ENCODE measurements around the gene TARS1.
"Not testable (repeated sequence)": the region's sequence is repeated elsewhere in the genome, so short reads cannot be mapped to it uniquely, and the experiment has no call there.

The TARS1 gene

GRCh38 chr5:33423018-33423630, 17.6 kb upstream of the TARS1 start:
- ChIA-PET POLR2A (no interaction called here), CTCF (interaction anchor here (0.8 to 2.8 kb wide), 8 partner anchors 11 to 809 kb away, joined by 3 to 12 read pairs (median 3); partner anchors contain the start of gene TARS1)
- no peak overlapping the region for H3K4me3 ChIP-seq (ENCODE audit: control insufficient read depth in 1 of 7, extremely low read depth in 1 of 7, insufficient read depth in 4 of 7, low read depth in 2 of 7, low read length in 6 of 7)
- 40% methylated on average over 1 of the region's 3 CpGs for WGBS (ENCODE audit: insufficient coverage)
- peaks cover 0 to 6% (median 2%) of the 10 kb centered on the region in 4 experiments for H3K4me1 ChIP-seq (ENCODE audit: control extremely low read depth in 1 of 4, control insufficient read depth in 4 of 4, insufficient read depth in 4 of 4, low read length in 3 of 4)
- no peaks in the 10 kb centered on the region for H3K9me3 ChIP-seq (ENCODE audit: control extremely low read depth in 1 of 5, control insufficient read depth in 4 of 5, insufficient read depth in 2 of 5, low read depth in 1 of 5, low read length in 4 of 5)
- no peak overlapping the region for H3K27ac ChIP-seq (ENCODE audit: insufficient read depth in 1 of 2, low read depth in 1 of 2, low read length in 2 of 2, poor library complexity in 1 of 2, severe bottlenecking in 2 of 2)
- H3K36me3 ChIP-seq (ENCODE audit: control insufficient read depth in 4 of 4, insufficient read depth in 4 of 4, low read length in 3 of 4): no peaks in the 10 kb centered on the region
- no peaks in the 10 kb centered on the region for H3K27me3 ChIP-seq (replicated peaks in 2 of 5; ENCODE audit: control insufficient read depth in 4 of 5, insufficient read depth in 5 of 5, low read length in 4 of 5)
- peak; percentile 46 to 66 (median 59) for DNase-seq

DNA sequence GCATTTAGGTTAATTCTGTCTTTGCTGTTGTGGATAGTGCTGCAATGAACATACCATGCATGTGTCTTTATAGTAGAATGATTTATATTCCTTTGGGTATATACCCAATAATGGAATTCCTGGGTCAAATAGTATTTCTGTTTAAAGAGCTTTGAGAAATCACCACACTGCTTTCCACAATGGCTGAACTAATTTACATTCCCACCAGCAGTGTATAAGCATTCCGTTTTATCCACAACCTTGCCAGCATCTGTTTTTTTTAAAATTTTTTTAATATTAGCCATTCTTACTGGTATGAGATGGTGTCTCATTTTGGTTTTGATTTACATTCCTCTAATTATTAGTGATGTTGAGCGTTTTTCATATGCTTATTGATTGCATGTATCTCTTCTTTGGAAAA, 15.5 kb upstream of the TARS1 start:
- no CpG with 5 or more reads among the region's 2 CpGs for WGBS (ENCODE audit: insufficient coverage)
- CTCF ChIA-PET: interaction anchor here (1.1 kb wide), 1 partner anchor 10 kb away, joined by 3 read pairs; no protein-coding TSS in a partner anchor

GRCh38 chr5:33430983-33431382, 9.8 kb upstream of the TARS1 start:
- H3K4me1 ChIP-seq (ENCODE audit: control extremely low read depth in 1 of 4, control insufficient read depth in 4 of 4, insufficient read depth in 4 of 4, low read length in 3 of 4): peaks cover 0 to 6% (median 2%) of the 10 kb centered on the region in 4 experiments
- H3K27ac ChIP-seq (ENCODE audit: insufficient read depth in 1 of 2, low read depth in 1 of 2, low read length in 2 of 2, poor library complexity in 1 of 2, severe bottlenecking in 2 of 2): no peak overlapping the region
- no peak for DNase-seq
- POLR2A ChIA-PET: no interaction called here
- 89% methylated on average over 1 of the region's 1 CpG for WGBS (ENCODE audit: insufficient coverage)
- H3K27me3 ChIP-seq (replicated peaks in 2 of 5; ENCODE audit: control insufficient read depth in 4 of 5, insufficient read depth in 5 of 5, low read length in 4 of 5): no peaks in the 10 kb centered on the region
- CTCF ChIA-PET: interaction anchor here (1.0 kb wide), 1 partner anchor 22 kb away, joined by 3 read pairs; no protein-coding TSS in a partner anchor
- H3K4me3 ChIP-seq (ENCODE audit: control insufficient read depth in 1 of 7, extremely low read depth in 1 of 7, insufficient read depth in 4 of 7, low read depth in 2 of 7, low read length in 6 of 7): no peak overlapping the region
- H3K36me3 ChIP-seq (ENCODE audit: control insufficient read depth in 4 of 4, insufficient read depth in 4 of 4, low read length in 3 of 4): no peaks in the 10 kb centered on the region
- H3K9me3 ChIP-seq (ENCODE audit: control extremely low read depth in 1 of 5, control insufficient read depth in 4 of 5, insufficient read depth in 2 of 5, low read depth in 1 of 5, low read length in 4 of 5): peaks cover 0 to 4% (median 0%) of the 10 kb centered on the region in 5 experiments

More for the DNA sequence above, 15.5 kb upstream of the TARS1 start:
- Histone ChIP-seq H3K27me3 (replicated peaks in 2 of 5; ENCODE audit: control insufficient read depth in 4 of 5, insufficient read depth in 5 of 5, low read length in 4 of 5) (no peaks in the 10 kb centered on the region), H3K27ac (ENCODE audit: insufficient read depth in 1 of 2, low read depth in 1 of 2, low read length in 2 of 2, poor library complexity in 1 of 2, severe bottlenecking in 2 of 2) (no peak overlapping the region), H3K9me3 (ENCODE audit: control extremely low read depth in 1 of 5, control insufficient read depth in 4 of 5, insufficient read depth in 2 of 5, low read depth in 1 of 5, low read length in 4 of 5) (peaks cover 0 to 4% (median 0%) of the 10 kb centered on the region in 5 experiments), H3K4me1 (ENCODE audit: control extremely low read depth in 1 of 4, control insufficient read depth in 4 of 4, insufficient read depth in 4 of 4, low read length in 3 of 4) (peaks cover 0 to 6% (median 2%) of the 10 kb centered on the region in 4 experiments), H3K36me3 (ENCODE audit: control insufficient read depth in 4 of 4, insufficient read depth in 4 of 4, low read length in 3 of 4) (no peaks in the 10 kb centered on the region), H3K4me3 (ENCODE audit: control insufficient read depth in 1 of 7, extremely low read depth in 1 of 7, insufficient read depth in 4 of 7, low read depth in 2 of 7, low read length in 6 of 7) (no peak overlapping the region)
- POLR2A ChIA-PET: no interaction called here
- no peak for DNase-seq

- no peaks in the 10 kb centered on the region for H3K27me3 ChIP-seq (replicated peaks in 2 of 5; ENCODE audit: control insufficient read depth in 4 of 5, insufficient read depth in 5 of 5, low read length in 4 of 5)
- H3K27ac ChIP-seq (ENCODE audit: insufficient read depth in 1 of 2, low read depth in 1 of 2, low read length in 2 of 2, poor library complexity in 1 of 2, severe bottlenecking in 2 of 2): no peak overlapping the region
- CTCF ChIA-PET: interaction anchor here (1.5 to 2.5 kb wide), 2 partner anchors 9 to 537 kb away, joined by 10 to 12 read pairs; no protein-coding TSS in a partner anchor
- H3K36me3 ChIP-seq (ENCODE audit: control insufficient read depth in 4 of 4, insufficient read depth in 4 of 4, low read length in 3 of 4): no peaks in the 10 kb centered on the region
- no peak for DNase-seq
- POLR2A ChIA-PET: no interaction called here
- no peak overlapping the region for H3K4me3 ChIP-seq (ENCODE audit: control insufficient read depth in 1 of 7, extremely low read depth in 1 of 7, insufficient read depth in 4 of 7, low read depth in 2 of 7, low read length in 6 of 7)
- peaks cover 0 to 4% (median 0%) of the 10 kb centered on the region in 5 experiments for H3K9me3 ChIP-seq (ENCODE audit: control extremely low read depth in 1 of 5, control insufficient read depth in 4 of 5, insufficient read depth in 2 of 5, low read depth in 1 of 5, low read length in 4 of 5)
- WGBS (ENCODE audit: insufficient coverage): no CpG with 5 or more reads among the region's 1 CpG
- H3K4me1 ChIP-seq (ENCODE audit: control extremely low read depth in 1 of 4, control insufficient read depth in 4 of 4, insufficient read depth in 4 of 4, low read length in 3 of 4): peaks cover 0 to 4% (median under 1%) of the 10 kb centered on the region in 4 experiments
Measured at GRCh38 chr5:33432656-33433055, 8.1 kb upstream of the TARS1 start.

DNA sequence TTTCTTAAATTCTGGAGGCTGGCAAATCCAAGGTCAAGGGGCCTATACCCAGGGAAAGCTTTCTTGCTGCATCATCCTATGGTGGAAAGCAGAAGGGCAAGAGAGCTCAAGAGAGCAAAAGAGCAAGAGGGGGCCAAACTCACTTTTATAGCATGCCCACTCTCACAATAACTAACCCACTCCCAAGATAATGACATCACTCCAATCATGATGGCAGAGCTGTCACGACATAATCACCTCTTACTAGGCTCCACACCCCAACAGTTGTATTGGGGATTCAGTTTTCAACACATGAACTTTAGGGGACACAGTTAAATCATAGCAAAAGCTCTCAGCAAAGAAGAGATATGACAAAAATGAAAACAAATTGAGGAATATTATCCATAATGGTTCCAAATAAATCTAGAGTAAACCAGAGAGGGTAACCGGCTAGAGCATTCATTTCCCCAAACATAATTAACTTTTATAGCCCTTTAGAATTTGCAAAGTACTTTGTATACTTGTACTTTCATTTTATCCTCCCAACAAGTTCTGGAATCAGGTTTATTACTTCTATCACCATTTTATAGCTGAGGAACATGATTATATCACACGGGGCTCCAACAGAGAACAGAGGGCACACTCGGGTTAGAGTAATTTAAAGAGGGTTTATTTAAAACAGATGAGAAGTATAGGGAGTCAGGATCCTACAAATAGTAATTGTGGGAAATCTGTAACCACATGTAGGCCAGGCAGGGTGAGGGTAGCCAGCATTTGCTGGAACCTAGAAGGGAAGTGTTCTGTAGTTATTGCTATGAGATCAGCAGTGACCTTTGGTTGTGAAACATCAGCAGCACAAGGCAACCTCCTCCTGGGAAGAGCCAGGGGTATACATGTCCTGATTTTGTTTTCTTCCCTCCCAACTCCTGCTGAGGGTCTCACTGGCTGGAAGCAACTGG, 7.2 kb upstream of the TARS1 start:
- no peak for DNase-seq

DNA sequence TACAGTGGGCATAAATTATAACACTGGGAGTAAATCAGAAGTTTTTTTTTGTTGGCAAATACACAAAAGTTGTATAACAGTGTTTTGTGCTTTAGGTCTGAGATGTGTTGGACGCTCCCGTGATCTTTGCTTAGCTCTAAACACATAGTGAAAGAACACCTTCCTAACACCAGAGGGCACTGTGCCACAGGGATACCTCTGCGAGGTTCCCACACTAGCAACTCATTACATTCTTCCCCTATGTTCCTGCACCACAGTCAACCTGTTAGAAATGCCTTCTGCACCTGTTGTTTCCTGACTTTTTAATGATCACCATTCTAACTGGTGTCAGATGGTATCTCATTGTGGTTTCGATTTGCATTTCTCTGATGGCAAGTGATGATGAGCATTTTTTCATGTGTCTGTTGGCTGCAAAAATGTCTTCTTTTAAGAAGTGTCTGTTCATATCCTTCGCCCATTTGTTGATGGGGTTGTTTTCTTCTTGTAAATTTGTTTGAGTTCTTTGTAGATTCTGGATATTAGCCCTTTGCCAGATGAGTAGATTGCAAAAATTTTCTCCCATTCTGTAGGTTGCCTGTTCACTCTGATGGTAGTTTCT, 4.8 kb upstream of the TARS1 start:
- H3K4me3 ChIP-seq (ENCODE audit: control insufficient read depth in 1 of 7, extremely low read depth in 1 of 7, insufficient read depth in 4 of 7, low read depth in 2 of 7, low read length in 6 of 7); H3K27ac ChIP-seq (ENCODE audit: insufficient read depth in 1 of 2, low read depth in 1 of 2, low read length in 2 of 2, poor library complexity in 1 of 2, severe bottlenecking in 2 of 2); H3K27me3 ChIP-seq (replicated peaks in 2 of 5; ENCODE audit: control insufficient read depth in 4 of 5, insufficient read depth in 5 of 5, low read length in 4 of 5); H3K9me3 ChIP-seq (ENCODE audit: control extremely low read depth in 1 of 5, control insufficient read depth in 4 of 5, insufficient read depth in 2 of 5, low read depth in 1 of 5, low read length in 4 of 5); H3K36me3 ChIP-seq (ENCODE audit: control insufficient read depth in 4 of 4, insufficient read depth in 4 of 4, low read length in 3 of 4); POLR2A ChIA-PET: not testable (repeated sequence)
- 0% methylated on average over 2 of the region's 5 CpGs for WGBS (ENCODE audit: insufficient coverage)
- H3K4me1 ChIP-seq (ENCODE audit: control extremely low read depth in 1 of 4, control insufficient read depth in 4 of 4, insufficient read depth in 4 of 4, low read length in 3 of 4): peaks cover 6 to 13% (median 9%) of the 10 kb centered on the region in 4 experiments
- CTCF ChIA-PET: interaction anchor here (0.6 to 2.3 kb wide), 7 partner anchors 9 to 534 kb away, joined by 3 to 12 read pairs (median 4); partner anchors contain the start of gene RXFP3
- peak; percentile 75 to 87 (median 83) for DNase-seq

More for the DNA sequence above, 7.2 kb upstream of the TARS1 start:
- no peaks in the 10 kb centered on the region for H3K36me3 ChIP-seq (ENCODE audit: control insufficient read depth in 4 of 4, insufficient read depth in 4 of 4, low read length in 3 of 4)
- H3K27ac ChIP-seq (ENCODE audit: insufficient read depth in 1 of 2, low read depth in 1 of 2, low read length in 2 of 2, poor library complexity in 1 of 2, severe bottlenecking in 2 of 2): no peak overlapping the region
- H3K4me3 ChIP-seq (ENCODE audit: control insufficient read depth in 1 of 7, extremely low read depth in 1 of 7, insufficient read depth in 4 of 7, low read depth in 2 of 7, low read length in 6 of 7): no peak overlapping the region
- ChIA-PET CTCF (interaction anchor here (0.6 to 2.5 kb wide), 3 partner anchors 10 to 536 kb away, joined by 3 to 12 read pairs (median 10); no protein-coding TSS in a partner anchor), POLR2A (no interaction called here)
- H3K4me1 ChIP-seq (ENCODE audit: control extremely low read depth in 1 of 4, control insufficient read depth in 4 of 4, insufficient read depth in 4 of 4, low read length in 3 of 4): no peaks in the 10 kb centered on the region
- no peaks in the 10 kb centered on the region for H3K27me3 ChIP-seq (replicated peaks in 2 of 5; ENCODE audit: control insufficient read depth in 4 of 5, insufficient read depth in 5 of 5, low read length in 4 of 5)
- H3K9me3 ChIP-seq (ENCODE audit: control extremely low read depth in 1 of 5, control insufficient read depth in 4 of 5, insufficient read depth in 2 of 5, low read depth in 1 of 5, low read length in 4 of 5): peaks cover 0 to 4% (median 0%) of the 10 kb centered on the region in 5 experiments
- WGBS (ENCODE audit: insufficient coverage): 100% methylated on average over 2 of the region's 4 CpGs
